Activated CD4-positive, alpha-beta T cell treated with anti-CD3 and anti-CD28 coated beads, Interleukin-2, amount 50 U/mL, for 1 hour (primary cell): ENCODE data around the gene CENPS.
"Not testable (repeated sequence)": the region's sequence is repeated elsewhere in the genome, so short reads cannot be mapped to it uniquely, and the experiment has no call there.

Experiments
- DNase-seq: peaks from one replicate; pipeline ENCODE4 v3.0.0-alpha.2; 2020

CENPS gene

DNA sequence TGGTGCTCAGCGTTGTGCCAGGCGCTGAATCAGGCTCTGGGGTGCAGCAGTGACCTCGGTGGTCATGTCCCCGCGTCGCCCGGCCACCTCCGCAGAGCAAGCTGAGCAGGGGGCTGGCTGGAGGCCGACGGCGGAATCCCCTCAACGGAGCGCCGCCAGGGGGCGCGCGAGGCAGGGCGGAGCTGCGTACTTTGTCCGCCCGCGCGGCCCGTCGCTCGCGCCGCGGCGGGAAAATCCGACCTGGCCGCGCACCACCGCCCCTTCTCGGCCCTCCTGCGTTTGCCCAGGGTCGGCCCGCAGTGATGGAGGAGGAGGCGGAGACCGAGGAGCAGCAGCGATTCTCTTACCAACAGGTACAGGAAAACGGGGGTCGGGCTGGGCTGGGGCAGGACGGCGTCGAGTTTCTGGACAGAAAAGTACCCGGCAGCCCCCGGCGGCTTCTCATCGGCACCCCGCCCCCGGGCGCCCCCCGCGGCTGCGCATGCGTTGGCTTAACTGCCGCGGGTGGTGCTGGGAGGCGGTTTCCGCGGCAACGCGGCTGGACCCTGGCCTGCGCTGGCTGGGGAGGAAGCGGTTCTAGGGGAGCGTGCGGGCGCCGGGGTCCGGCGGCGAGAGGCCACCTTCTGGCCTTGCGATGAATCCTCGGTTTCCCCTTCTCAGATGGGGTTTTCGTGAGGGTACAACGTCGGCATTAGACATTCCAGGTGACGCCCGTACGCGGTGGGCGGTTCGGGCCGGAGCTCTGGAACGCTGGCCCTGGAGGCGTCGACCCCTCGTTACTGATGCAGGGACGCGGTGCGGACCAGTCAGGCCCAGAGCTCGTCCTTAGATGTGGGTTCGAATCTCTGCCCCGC, at the start of gene CENPS:
Gene CENPS (plus strand): TSS at position 218 of the 854 bp plus-strand sequence. CDS start 85 bp downstream, at position 303.
- DNase-seq = peak; percentile 84

DNA sequence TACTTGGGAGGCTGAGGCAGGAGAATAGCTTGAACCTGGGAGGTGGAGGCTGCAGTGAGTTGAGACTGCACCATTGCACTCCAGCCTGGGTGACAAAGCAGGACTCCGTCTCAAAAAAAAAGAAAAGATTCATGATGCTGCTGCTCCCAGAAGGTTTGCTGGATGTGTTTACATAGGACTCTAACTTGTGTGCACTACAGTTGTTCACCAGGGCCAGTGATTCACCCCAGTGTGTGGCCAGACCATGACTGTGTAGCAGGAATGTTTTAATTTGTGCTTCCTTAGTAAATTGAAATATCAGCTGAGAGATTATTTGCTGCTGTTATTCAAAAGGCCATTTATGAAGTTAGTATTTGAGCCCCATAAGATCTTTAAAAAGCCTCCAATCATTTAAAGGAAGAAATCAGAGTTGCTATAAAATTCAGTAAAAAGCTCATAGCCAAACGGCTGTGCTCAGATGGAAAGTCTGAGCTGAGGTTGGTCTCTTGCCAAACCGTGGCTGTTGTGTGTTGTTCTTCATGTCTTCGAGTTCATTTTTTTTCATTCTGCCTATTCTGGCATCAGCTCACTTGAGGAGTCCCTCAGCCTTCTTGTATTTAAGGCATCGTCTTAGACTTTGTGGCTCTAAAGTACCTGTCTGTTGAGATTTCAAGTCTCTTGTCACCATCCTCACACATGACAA, 49.5 kb upstream of the CENPS start:
- no peak for DNase-seq

DNA sequence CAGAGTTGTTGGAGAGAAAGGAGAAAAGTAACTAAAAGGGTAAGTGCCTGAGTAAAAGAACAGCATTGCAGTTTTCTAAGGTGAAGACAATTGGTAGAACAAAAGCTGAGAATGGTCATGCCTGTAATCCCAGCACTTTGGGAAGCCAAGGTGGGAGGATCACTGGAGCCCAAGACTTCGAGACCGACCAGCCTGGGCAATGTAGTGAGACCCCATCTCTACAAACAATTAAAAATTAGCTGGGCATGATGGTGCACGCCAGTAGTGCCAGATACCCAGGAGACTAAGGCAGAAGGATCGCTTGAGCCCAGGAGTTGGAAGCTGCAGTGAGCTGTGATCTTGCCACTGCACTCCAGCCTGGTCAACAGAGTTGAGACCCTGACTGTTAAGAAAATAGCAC, 46.6 kb upstream of the CENPS start:
- no peak for DNase-seq

- no peak for DNase-seq
Measured at GRCh38 chr1:10384219-10384618, 46.0 kb upstream of the CENPS start.

- DNase-seq = no peak
Measured at GRCh38 chr1:10386761-10387676, 43.2 kb upstream of the CENPS start.

GRCh38 chr1:10387677-10388386, 42.4 kb upstream of the CENPS start:
- no peak for DNase-seq

DNA sequence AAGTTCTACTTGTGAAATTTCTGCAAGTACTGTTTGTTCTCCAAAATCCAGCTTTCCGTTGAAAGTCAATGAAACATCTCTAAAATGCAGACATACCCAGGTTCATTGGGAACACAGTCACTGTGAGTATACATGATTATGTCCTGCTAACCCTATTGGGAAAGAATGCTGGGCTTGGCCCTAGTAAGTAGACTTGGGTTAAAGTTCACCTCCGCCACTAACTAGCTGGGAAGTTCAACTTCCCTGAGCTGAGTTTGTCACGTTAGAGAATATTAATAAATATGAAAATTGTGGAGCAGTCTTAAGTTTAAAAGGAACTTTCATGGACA, 41.9 kb upstream of the CENPS start:
- no peak for DNase-seq

- DNase-seq = no peak
Measured at GRCh38 chr1:10389271-10389973, 40.8 kb upstream of the CENPS start.

DNA sequence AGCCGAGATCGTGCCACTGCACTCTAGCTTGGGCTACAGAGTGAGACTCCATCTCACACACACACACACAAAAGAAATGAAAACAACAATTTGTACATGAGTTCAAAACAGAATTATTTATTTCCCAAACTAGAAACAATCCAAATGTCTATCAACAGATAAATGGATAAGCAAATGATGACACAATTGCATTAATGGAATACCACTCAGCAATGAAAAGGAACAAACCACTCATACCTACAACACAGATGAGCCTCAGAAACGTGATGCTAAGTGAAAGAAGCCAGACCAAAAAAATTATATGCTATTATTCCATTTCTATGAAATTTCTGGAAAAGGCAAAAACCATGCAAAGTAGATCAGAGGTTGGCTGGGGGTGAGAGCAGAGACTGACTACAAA, 33.4 kb upstream of the CENPS start:
- no peak for DNase-seq

DNA sequence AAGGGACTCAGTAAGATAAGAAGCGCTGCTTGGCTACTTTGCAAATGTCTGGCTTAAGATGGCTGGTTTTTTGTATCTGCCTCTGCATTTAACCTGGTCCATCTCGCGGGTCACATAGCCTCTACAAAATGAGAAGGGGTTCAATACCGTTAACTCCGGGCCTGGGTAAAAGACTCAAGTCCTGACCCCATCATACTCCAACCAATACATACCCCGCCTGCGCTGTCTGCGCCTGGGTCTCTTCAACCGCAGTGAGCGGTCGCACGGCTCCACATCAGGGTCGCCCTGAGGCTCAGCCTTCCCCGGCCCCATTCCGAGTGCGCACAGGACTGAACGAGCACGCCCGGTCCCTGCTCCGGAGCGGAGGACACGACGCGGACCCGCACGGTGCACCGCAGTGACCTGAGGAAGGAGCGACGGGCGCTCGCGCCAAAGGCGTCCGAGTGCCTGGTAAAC, 31.9 kb upstream of the CENPS start:
- DNase-seq = no peak

DNA sequence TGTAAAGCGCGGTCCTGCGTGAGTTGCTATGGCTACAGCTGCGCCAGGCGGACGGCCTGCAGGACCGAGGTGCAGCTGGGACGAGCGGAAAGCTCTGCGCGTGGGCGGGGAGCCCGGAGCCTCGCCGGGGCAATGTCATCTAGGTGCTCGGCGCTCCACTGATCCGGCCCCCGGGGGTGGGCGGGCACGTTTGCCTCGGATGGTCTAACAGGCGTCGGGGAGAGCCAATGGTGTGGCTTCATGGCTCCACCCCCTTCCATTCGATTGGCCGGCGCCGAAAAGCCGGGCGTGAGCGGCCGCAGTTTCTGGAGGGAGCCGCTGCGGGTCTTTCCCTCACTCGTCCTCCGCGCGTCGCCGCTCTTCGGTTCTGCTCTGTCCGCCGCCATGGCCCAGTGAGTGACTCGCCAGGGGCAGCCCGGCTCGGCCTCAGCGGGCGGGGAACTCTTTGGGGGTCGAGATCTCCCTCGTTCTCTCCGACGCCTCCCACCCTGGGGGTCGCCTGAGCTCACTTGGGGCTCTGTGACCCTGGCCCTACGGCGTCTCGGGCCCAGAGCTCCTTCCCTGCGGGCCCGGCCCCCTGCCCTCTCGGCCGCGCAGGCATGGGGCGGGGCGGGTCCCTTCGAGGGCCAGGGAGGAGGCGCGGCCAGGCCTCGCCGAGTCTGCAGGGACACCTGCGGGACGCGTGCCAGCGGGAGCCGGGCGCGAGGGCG, 31.3 kb upstream of the CENPS start, which contains the start of gene PGD:
Gene PGD (plus strand): TSS at position 331 of the 710 bp plus-strand sequence. CDS start 54 bp downstream, at position 385.
- DNase-seq = peak; percentile 97

DNA sequence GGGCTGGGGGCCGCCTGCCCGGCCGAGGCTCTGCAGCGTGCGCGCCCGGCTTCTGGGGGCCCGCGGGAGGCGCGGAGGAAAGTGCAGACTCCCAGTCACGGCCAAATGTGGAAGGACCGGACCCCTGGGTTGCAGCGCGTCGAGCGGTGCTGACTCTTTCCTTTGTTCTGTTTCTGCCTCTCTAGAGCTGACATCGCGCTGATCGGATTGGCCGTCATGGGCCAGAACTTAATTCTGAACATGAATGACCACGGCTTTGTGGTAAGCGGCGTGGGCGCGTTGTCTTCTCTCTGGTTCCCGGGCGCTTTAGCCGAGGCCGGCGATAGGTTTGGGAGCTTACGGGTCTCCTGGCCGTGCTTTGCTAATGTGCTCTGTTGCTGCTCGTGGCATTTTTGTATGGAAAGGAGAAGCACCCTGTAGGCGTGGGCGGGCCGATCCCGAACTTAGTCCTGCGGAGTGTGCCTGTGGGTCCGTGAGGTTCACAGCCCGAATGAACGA, 30.7 kb upstream of the CENPS start:
- no peak for DNase-seq

GRCh38 chr1:10400013-10400412, 30.2 kb upstream of the CENPS start:
- no peak for DNase-seq

DNA sequence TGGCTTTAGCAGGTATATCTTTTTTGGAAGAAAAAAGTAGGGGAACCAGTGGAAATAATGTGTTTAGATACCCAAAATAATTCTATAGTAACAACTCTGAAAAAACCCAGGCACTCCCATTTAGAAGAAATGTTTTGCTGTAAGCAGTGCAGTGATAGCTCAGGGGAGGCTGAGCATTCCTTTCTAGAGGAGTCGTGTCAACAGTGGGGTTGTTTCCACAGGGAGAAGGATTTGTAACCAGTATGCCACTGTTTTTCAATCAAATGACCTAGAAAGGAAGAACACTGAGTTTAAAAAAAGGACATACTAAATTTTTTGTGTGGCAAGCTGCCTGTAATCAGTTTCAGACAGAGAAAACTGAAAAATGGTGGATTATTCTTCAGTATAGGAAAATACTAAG, 29.0 kb upstream of the CENPS start:
- DNase-seq = no peak

- no peak for DNase-seq
Measured at GRCh38 chr1:10402729-10403274, 27.4 kb upstream of the CENPS start.

GRCh38 chr1:10407201-10407600, 23.0 kb upstream of the CENPS start:
- no peak for DNase-seq

- DNase-seq = no peak
Measured at GRCh38 chr1:10415211-10415930, 14.9 kb upstream of the CENPS start.

DNA sequence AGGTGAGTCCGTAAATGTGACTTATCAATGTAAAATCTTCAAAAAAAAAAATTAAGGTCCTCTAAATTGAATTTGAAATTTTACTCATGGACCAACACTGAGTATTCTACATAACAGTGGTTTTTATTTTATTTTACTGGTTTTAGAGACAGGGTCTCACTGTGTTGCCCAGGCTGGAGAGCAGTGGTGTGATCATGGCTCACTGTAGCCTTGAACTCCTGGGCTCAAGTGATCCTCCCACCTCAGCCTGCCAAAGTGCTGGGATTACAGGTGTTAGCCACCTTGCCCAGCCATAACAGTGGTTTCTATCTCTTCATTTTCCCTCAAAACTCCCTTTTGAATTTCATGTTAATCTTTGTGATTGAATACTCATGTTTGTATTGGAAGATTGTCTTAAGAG, 14.3 kb upstream of the CENPS start:
- not testable (repeated sequence) for DNase-seq

GRCh38 chr1:10418741-10419140, 11.5 kb upstream of the CENPS start:
- DNase-seq = not testable (repeated sequence)

- no peak for DNase-seq
Measured at GRCh38 chr1:10419351-10419750, 10.9 kb upstream of the CENPS start.
